Globus pallidus (tissue), 1 donor: ENCODE results near the gene NUDT4B.
"Not testable (repeated sequence)": the region's sequence is repeated elsewhere in the genome, so short reads cannot be mapped to it uniquely, and the experiment has no call there.

Experiments
- DNase-seq: peaks from one replicate; pipeline ENCODE4 v3.0.0-alpha.2; 2015; ENCODE audit warnings: low spot score

Gene NUDT4B

GRCh38 chr1:148748563-148749334 is at the start of gene NUDT4B:
NUDT4B (plus strand) TSS chr1:148748774; CDS start chr1:148748953, 179 bp downstream.
- not testable (repeated sequence) for DNase-seq

DNA sequence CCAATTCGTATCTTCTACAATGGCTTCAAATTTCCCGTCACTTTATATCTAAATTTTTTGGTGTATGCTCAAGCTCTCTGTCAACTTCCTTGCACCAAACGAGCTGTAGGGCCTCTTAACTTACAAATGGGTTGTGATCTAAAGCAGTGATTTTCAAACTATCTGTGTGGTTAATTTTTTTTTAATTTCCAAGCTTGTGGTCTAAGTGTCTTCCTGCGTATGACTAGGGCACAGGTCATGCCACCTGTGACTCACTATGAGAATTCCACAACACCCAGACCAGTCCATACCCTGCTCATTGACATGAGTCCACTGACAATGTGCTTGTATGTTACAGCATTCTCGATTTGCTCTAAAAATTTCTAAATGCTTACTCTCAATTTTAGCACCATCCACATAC is 49.2 kb upstream of the NUDT4B start:
- DNase-seq = not testable (repeated sequence)

DNA sequence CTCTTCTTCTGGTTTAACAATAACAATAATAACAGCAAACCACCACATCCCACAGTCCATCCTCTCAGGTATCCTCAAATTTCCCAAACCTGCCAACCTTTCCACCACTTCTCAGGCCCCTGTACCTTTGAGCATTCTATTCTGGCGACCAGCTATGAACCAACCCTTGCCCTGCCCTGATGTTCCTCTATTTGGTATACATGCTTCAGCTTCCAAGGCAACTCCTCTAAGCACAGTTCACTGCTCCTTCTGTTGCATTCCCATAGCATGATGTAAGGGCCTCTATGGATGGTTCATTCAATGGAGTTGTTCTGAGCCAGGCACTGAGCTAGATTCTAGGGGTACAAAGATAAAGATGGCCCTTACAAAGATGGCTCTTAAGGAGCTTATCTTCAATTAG is 46.3 kb upstream of the NUDT4B start:
- DNase-seq = not testable (repeated sequence)

- DNase-seq = not testable (repeated sequence)
Measured at GRCh38 chr1:148703973-148704591, 44.5 kb upstream of the NUDT4B start.

DNA sequence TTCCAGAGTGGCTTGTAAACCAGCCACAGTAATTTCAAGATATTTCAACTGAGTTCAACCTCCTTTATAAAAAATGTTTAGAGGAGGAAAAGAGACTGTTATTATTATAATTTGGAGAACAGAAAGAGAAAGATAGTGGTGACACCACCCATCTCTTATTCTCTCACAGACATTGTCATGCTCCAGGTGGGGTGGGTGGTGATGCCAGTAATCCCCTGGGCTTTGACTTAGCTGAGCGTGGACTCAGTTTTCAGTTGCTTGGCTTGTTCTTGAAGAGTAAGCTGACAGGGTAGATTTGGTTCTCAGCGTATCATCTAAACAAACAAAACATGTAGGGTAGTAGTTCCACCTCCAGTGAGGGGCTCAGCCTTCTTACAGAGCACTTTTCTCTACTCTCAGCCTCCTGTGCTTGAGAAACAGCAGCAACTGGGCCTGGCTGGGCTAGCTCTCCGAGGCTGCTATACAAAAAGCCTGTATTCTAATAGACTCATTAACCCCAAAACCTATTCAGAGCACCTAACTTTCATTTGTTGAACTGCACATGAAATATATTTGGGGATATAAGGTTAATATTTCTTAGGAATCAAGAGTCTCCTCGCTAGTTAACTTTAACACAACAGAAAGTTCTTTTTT is 43.1 kb upstream of the NUDT4B start:
- not testable (repeated sequence) for DNase-seq

DNA sequence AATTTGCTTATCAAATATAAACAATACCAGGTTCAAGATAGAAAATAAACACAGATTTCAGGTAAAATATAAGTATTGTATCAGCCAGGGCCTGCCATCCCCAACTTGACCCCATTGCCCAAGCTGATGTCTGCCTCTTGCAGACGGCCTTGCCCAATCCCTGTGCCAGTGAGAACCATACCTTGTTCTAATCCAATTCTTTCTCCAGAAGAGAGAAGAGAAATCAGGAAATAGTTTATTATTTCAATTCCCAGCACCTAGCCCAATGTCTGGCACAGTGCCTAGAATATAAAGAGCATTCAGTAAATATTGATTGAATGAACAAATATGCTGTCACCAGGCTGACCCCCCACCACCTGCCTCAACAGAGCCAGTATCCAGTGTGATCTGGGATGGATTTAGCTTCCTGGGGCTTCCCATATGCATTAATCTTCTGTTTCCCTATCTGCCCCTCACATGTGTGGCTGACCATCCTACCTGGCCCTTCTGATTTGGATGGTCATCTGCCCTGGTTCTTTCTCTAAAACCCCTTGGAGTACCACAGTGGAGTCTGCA is 39.7 kb upstream of the NUDT4B start:
- DNase-seq = not testable (repeated sequence)

- not testable (repeated sequence) for DNase-seq
Measured at GRCh38 chr1:148710772-148711523, 37.6 kb upstream of the NUDT4B start.

DNA sequence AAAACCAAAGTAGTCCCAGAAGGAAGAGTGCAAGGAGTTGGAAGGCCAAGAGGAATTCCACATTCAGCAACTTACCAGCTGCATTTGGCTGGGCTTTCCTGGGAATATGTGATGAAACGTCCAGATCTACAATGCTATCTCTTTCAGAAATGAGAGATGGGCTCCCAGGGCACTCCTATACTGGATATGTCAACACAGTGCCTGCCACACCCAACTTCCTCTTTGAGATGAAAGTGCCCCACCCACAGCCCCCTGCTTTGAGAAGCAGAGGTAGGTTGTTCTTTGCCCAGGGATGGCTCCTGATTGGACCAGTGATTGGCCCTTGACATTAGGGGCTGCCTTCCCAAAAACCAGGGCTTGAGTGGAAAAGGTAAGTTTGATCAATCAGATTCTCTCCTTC is 36.2 kb upstream of the NUDT4B start:
- not testable (repeated sequence) for DNase-seq

DNA sequence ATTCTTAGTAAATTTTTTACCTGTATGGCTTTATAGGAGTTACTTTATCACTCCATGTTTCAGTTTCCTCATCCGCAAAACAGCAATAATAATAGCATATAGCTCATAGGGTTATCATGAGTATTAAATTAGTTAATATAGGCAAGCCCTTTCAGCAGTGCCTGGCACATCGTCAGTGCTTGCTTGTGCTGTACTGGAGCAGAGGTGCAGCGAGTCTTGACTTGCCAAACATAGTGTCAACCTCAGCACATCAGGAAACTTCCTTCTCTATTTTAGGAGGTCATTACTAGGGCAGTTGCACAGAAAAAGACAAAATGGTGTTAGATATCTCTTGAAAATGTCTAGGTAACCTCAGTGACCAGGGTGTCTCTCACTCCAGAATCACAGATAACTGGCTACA is 33.1 kb upstream of the NUDT4B start:
- not testable (repeated sequence) for DNase-seq

DNA sequence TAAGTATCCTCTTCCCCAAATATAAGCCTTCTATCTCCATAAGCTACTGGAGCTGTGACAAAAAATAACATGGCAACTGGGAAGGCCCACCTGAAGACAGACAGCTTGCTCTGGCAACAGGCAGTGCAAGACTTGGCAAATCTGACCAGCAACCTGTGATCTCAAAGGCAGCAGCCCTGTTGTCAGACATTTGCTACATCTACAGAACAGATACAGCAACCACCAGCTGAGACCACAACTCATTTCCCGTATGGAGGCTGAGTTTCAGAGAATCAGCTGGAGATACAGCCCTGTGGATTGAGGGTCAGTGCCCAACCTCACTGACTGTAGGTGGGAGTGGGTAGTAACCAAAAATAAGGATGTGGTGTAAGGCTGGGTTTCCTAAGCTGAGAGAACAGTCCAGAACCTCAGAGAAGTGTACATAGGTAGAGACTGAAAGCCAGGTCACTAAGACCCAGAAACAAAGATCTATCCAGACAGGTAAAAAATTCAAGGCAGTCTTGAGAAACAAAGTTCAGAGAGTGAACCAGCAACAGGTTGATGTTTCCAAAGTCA is 31.5 kb upstream of the NUDT4B start:
- not testable (repeated sequence) for DNase-seq

DNA sequence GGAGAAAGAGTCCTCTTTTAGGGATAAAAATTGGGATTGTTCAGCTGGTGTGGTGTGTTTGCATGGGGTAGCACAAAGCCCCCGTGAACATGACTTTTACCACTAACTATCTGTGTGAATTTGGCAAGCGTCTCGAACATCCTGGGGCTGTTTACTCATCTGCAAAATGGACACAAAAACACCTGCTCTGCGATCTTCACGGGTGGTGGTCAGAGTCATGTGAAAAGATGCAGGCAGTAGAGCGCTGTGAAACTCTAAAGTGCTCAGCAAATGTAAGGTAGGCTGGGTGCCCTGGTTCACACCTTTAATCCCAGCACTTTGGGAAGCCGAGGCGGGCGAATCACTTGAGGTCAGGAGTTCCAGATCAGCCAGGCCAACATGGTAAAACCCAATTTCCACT is 27.7 kb upstream of the NUDT4B start:
- DNase-seq = not testable (repeated sequence)

DNA sequence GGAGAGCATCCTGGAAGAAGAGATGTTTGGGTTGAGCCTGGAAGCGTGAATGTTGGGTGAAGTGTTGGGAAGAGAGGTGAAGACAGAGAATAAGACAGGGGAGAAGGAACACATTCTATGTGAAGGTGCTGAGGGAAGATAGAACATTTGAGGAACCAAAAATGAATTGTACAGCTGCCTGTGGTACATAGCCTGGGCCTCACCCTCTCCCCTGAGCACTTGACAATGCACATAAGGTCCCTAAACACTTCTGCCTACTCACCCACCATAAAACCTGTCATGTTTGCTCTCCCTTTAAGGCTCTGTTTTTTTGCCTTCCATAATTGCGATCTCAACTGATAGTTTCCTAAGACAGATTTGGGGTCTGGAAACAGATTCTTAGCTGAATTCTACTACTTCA is 25.8 kb upstream of the NUDT4B start:
- DNase-seq = not testable (repeated sequence)

GRCh38 chr1:148723515-148723914 is 25.1 kb upstream of the NUDT4B start:
- not testable (repeated sequence) for DNase-seq

DNA sequence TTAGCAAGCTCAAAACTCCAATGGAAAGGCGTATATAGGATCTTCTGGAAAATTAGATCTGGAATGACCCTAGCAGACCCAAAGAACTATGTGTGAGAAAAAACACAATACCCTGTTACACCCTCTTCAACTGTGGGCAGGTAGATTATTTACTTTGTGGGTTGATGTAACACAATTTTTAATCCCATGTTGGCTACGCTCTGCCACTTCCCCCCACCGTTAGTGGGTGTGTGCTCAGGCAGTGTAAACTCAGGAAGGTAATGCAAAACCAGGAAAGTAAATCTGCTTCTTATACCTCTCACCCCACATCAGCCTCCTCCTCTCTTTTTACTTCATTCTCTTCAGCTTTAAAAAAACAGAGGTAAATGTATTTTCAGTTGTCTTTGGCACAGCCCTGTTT is 23.7 kb upstream of the NUDT4B start:
- not testable (repeated sequence) for DNase-seq

DNA sequence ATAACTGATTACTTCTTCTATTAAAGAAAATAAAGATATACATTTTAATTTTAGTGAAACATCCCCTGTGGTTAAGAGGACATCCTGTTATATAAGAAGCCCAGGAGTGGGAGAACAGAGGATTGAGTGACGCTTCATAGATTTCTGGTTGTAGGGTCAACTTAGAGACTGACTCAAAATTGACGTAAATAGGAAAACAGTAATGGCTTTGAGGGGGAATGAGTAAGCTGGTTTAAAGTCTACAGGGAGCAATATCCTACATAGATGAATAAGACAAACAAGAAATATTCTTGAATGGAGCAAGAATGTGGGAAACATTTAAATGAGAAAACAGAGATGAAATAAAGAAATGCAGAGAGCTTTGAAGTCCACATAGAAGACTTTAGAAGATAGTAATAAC is 20.7 kb upstream of the NUDT4B start:
- not testable (repeated sequence) for DNase-seq

DNA sequence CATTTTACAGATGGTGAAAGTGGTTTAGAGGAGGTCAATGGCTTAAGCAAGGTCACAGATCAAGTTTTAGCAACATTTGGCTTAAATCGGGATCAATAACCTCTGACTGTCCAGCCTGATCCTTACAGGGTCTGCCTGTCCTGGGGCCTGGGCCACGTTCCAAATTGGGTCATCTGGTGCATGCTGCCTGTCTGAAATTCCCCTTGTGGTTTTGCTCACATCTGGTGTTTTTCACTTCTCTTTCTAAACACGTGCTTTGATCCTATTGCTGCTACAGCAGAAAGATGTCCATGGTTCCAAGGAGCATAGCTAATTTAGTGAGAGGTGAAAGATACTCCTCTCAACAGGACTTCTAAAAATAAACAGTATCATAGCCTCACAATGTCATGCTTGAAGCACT is 19.4 kb upstream of the NUDT4B start:
- DNase-seq = not testable (repeated sequence)

GRCh38 chr1:148729541-148729940 is 19.0 kb upstream of the NUDT4B start:
- DNase-seq = not testable (repeated sequence)

- DNase-seq = not testable (repeated sequence)
Measured at GRCh38 chr1:148732277-148732676, 16.3 kb upstream of the NUDT4B start.

- DNase-seq = not testable (repeated sequence)
Measured at GRCh38 chr1:148733585-148734310, 14.8 kb upstream of the NUDT4B start.

DNA sequence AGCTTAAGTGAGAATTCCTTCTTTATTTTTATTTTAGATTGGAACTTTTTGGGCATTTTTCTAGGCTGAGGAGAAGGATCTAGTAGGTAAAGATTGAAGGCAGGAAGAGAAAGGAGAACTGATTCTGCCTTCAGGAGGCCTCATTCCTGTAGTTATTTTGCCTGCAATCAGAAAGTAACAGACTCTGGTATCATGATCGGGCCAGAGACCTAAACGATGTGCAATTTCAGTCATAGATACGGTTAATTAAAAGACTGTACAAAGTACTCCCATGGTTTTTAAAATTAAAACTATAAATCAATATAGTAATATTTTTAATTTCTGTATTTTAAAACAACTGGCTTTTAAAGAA is 14.3 kb upstream of the NUDT4B start:
- not testable (repeated sequence) for DNase-seq

GRCh38 chr1:148735538-148735937 is 13.0 kb upstream of the NUDT4B start:
- DNase-seq = not testable (repeated sequence)
